HepG2 (cell line): ENCODE measurements around the gene THSD1.

Experiments used
- CEBPB ChIP-seq: IDR thresholded peaks from 2 replicates; pipeline ENCODE4 v1.6.1; 2011; ENCODE audit warnings: low read depth, low read length, improper control_type of control experiment, borderline replicate concordance
- EZH2 ChIP-seq: conservative IDR thresholded peaks from 2 replicates; pipeline ENCODE4 v1.6.1; 2012; ENCODE audit warnings: mild to moderate bottlenecking, low read depth, low read length, moderate library complexity
- FOXP1 ChIP-seq, 2 experiments: fragments of 450-650 bp in 1 of 2; IDR thresholded peaks; 2 replicates each; pipeline ENCODE4 v1.6.1; 2017 to 2018; ENCODE audit warnings: antibody characterized with exemption in 1 of 2
- PRDM10 ChIP-seq: sonication (generic); formaldehyde crosslinking; IDR thresholded peaks from 2 replicates; pipeline ENCODE4 v1.4.0; 2020; ENCODE audit warnings: low read depth, missing genetic modification reagents
- RBM22 ChIP-seq: fragments of 200-400 bp; formaldehyde crosslinking; optimal IDR thresholded peaks from 2 replicates; pipeline ENCODE3; 2017; ENCODE audit warnings: mild to moderate bottlenecking, low read length, moderate library complexity
- TF ChIP-seq, protein P1 (sequence below): sonication (generic); formaldehyde crosslinking; IDR thresholded peaks from 2 replicates; pipeline ENCODE4 v1.4.0; 2020; ENCODE audit warnings: missing genetic modification reagents
- TF ChIP-seq, protein P2 (sequence below): sonication (generic); formaldehyde crosslinking; IDR thresholded peaks from 2 replicates; pipeline ENCODE4 v1.5.0; 2020; ENCODE audit warnings: mild to moderate bottlenecking, missing genetic modification reagents, borderline replicate concordance
- TF ChIP-seq, protein P3 (sequence below): sonication (generic); formaldehyde crosslinking; IDR thresholded peaks from 2 replicates; pipeline ENCODE4 v1.4.0; 2020; ENCODE audit warnings: low read depth, mild to moderate bottlenecking, missing genetic modification reagents

DNA sequence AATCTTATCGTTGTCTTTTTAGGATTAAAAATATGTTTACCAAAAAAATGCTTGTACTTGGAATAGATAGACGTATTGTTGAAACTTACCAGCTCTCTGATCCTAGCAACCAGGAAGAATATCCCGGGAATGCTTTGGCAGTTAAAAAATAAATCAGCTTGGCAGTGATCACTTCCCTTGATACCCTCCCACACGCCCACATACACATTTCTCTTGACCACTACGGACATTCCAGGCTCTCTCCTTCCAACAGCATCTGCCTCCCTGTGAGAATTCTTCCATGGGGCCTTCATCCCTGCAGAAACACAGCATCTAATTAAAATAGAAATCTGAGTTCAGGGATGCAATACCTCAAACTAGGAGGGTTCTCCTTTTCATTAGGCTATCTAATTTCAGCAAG is 57.9 kb downstream of the THSD1 start:
- TF ChIP-seq, protein P1, sequence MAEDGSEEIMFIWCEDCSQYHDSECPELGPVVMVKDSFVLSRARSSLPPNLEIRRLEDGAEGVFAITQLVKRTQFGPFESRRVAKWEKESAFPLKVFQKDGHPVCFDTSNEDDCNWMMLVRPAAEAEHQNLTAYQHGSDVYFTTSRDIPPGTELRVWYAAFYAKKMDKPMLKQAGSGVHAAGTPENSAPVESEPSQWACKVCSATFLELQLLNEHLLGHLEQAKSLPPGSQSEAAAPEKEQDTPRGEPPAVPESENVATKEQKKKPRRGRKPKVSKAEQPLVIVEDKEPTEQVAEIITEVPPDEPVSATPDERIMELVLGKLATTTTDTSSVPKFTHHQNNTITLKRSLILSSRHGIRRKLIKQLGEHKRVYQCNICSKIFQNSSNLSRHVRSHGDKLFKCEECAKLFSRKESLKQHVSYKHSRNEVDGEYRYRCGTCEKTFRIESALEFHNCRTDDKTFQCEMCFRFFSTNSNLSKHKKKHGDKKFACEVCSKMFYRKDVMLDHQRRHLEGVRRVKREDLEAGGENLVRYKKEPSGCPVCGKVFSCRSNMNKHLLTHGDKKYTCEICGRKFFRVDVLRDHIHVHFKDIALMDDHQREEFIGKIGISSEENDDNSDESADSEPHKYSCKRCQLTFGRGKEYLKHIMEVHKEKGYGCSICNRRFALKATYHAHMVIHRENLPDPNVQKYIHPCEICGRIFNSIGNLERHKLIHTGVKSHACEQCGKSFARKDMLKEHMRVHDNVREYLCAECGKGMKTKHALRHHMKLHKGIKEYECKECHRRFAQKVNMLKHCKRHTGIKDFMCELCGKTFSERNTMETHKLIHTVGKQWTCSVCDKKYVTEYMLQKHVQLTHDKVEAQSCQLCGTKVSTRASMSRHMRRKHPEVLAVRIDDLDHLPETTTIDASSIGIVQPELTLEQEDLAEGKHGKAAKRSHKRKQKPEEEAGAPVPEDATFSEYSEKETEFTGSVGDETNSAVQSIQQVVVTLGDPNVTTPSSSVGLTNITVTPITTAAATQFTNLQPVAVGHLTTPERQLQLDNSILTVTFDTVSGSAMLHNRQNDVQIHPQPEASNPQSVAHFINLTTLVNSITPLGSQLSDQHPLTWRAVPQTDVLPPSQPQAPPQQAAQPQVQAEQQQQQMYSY (CRISPR knock-in tag) = no peak
- TF ChIP-seq, protein P2, sequence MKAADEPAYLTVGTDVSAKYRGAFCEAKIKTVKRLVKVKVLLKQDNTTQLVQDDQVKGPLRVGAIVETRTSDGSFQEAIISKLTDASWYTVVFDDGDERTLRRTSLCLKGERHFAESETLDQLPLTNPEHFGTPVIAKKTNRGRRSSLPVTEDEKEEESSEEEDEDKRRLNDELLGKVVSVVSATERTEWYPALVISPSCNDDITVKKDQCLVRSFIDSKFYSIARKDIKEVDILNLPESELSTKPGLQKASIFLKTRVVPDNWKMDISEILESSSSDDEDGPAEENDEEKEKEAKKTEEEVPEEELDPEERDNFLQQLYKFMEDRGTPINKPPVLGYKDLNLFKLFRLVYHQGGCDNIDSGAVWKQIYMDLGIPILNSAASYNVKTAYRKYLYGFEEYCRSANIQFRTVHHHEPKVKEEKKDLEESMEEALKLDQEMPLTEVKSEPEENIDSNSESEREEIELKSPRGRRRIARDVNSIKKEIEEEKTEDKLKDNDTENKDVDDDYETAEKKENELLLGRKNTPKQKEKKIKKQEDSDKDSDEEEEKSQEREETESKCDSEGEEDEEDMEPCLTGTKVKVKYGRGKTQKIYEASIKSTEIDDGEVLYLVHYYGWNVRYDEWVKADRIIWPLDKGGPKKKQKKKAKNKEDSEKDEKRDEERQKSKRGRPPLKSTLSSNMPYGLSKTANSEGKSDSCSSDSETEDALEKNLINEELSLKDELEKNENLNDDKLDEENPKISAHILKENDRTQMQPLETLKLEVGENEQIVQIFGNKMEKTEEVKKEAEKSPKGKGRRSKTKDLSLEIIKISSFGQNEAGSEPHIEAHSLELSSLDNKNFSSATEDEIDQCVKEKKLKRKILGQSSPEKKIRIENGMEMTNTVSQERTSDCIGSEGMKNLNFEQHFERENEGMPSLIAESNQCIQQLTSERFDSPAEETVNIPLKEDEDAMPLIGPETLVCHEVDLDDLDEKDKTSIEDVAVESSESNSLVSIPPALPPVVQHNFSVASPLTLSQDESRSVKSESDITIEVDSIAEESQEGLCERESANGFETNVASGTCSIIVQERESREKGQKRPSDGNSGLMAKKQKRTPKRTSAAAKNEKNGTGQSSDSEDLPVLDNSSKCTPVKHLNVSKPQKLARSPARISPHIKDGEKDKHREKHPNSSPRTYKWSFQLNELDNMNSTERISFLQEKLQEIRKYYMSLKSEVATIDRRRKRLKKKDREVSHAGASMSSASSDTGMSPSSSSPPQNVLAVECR (CRISPR knock-in tag) = no peak
- no peak for TF ChIP-seq PRDM10
- TF ChIP-seq EZH2 = no peak
- no peak for TF ChIP-seq FOXP1 (IDR thresholded peaks at IDR 0.05)
- TF ChIP-seq FOXP1 (CRISPR knock-in tag; IDR thresholded peaks at IDR 0.05) = no peak
- no peak for TF ChIP-seq CEBPB
- TF ChIP-seq RBM22 = no peak
- TF ChIP-seq, protein P3, sequence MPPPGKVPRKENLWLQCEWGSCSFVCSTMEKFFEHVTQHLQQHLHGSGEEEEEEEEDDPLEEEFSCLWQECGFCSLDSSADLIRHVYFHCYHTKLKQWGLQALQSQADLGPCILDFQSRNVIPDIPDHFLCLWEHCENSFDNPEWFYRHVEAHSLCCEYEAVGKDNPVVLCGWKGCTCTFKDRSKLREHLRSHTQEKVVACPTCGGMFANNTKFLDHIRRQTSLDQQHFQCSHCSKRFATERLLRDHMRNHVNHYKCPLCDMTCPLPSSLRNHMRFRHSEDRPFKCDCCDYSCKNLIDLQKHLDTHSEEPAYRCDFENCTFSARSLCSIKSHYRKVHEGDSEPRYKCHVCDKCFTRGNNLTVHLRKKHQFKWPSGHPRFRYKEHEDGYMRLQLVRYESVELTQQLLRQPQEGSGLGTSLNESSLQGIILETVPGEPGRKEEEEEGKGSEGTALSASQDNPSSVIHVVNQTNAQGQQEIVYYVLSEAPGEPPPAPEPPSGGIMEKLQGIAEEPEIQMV (CRISPR knock-in tag) = no peak
